Uterus (tissue), 4 donors: ENCODE data around the gene SCN5A. TPM values are rescaled to one million over a fixed set of nuclear protein-coding genes. Genes with fewer than 3 reads are reported as not detected.

Experiments
- DNase-seq, 2 donors: peaks; one replicate each; pipeline ENCODE4 v3.0.0-alpha.2; 2019 to 2020
- H3K27ac ChIP-seq, 2 donors: fragments of 200-600 bp; sonication (generic); 1 replicate in 1 of 2; 2 replicates in 1 of 2; pipeline ENCODE4 v1.5.1; 2016 to 2018
- H3K27me3 ChIP-seq, 2 donors: fragments of 200-600 bp; sonication (generic); one replicate each; pipeline ENCODE4 v1.5.1; 2018 to 2019; ENCODE audit warnings: control low read depth in 1 of 2
- H3K36me3 ChIP-seq, 2 donors: fragments of 200-600 bp; sonication (generic); one replicate each; pipeline ENCODE4 v1.5.1; 2019; ENCODE audit warnings: control low read depth in 1 of 2
- H3K4me1 ChIP-seq, 2 donors: fragments of 200-600 bp; sonication (generic); one replicate each; pipeline ENCODE4 v1.5.1; 2018 to 2019; ENCODE audit warnings: control low read depth in 1 of 2
- H3K4me3 ChIP-seq, 2 donors: fragments of 200-600 bp; sonication (generic); 1 replicate in 1 of 2; 2 replicates in 1 of 2; pipeline ENCODE4 v1.5.1; 2018 to 2019; ENCODE audit warnings: mild to moderate bottlenecking in 1 of 2
- H3K9me3 ChIP-seq, 2 donors: fragments of 200-600 bp; sonication (generic); one replicate each; pipeline ENCODE4 v1.5.1; 2019; ENCODE audit warnings: control low read depth in 1 of 2
- POLR2A ChIP-seq, 2 donors: fragments of 450-650 bp; IDR thresholded peaks; one replicate each; pipeline ENCODE4 v1.6.1; 2016; ENCODE audit warnings: antibody characterized with exemption in 2 of 2, mild to moderate bottlenecking in 1 of 2, moderate library complexity in 1 of 2
- intact Hi-C: fragments of 100-400 bp; cut with DNase I; formaldehyde crosslinking; loops from one replicate; pipeline ENCODE4 v1.15.1; 2023; ENCODE audit warnings: low total_unique reads
- total RNA-seq, 4 donors: library from RNA; depleted of rRNA in 3 of 4; stranded (reverse); fragments of >200 nt in 3 of 4; gene quantifications; one replicate each; pipeline versions ENCODE4 v1.1.0 to v1.2.4, GENCODE V29; 2014 to 2023
- TF ChIP-seq, protein P1 (sequence below), 4 experiments: fragments of 200-600 bp in 2 of 4; fragments of 450-650 bp in 2 of 4; sonication (generic) in 2 of 4; IDR thresholded peaks; one replicate each; pipeline ENCODE4 v1.5.1; 2016 to 2019; ENCODE audit warnings: antibody characterized with exemption in 4 of 4, mild to moderate bottlenecking in 2 of 4, moderate library complexity in 1 of 4
- donor health status: DM: yes; HTN: yes; CAD: no.

SCN5A gene
- total RNA-seq, 4 donors from 2014 or later: under 0.01 to 3.2 (median 1.6) TPM; not detected in 1

DNA sequence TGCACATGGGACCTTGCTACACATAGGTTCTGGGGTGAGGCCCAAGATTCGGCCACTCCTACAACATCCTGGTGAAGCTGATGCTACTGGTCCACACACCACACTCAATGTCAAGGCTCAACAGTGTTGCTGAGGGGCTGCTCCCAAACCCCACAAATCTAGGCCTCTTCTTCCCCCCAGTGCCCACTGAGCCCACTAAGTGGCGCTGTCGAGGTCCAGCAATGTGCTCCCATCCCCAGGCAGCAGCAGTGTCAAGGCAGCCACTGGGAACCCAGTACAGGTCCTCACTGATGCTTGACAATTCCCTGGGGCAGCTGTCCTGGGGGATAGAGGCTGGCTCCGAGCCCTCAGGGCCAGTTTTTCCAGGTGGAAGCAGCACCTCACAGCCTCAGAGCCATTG lies 21.5 kb downstream of the SCN5A start:
- H3K36me3 ChIP-seq: no peaks in the 10 kb centered on the region
- intact Hi-C loops: no loop called here
- H3K9me3 ChIP-seq: no peaks in the 10 kb centered on the region
- no peaks in the 10 kb centered on the region for H3K4me1 ChIP-seq
- no peak for TF ChIP-seq POLR2A (IDR thresholded peaks at IDR 0.05)
- TF ChIP-seq, protein P1, sequence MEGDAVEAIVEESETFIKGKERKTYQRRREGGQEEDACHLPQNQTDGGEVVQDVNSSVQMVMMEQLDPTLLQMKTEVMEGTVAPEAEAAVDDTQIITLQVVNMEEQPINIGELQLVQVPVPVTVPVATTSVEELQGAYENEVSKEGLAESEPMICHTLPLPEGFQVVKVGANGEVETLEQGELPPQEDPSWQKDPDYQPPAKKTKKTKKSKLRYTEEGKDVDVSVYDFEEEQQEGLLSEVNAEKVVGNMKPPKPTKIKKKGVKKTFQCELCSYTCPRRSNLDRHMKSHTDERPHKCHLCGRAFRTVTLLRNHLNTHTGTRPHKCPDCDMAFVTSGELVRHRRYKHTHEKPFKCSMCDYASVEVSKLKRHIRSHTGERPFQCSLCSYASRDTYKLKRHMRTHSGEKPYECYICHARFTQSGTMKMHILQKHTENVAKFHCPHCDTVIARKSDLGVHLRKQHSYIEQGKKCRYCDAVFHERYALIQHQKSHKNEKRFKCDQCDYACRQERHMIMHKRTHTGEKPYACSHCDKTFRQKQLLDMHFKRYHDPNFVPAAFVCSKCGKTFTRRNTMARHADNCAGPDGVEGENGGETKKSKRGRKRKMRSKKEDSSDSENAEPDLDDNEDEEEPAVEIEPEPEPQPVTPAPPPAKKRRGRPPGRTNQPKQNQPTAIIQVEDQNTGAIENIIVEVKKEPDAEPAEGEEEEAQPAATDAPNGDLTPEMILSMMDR (IDR thresholded peaks at IDR 0.05): no peak
- H3K4me3 ChIP-seq: no peak overlapping the region
- no peaks in the 10 kb centered on the region for H3K27me3 ChIP-seq
- no peak for DNase-seq
- H3K27ac ChIP-seq: no peak overlapping the region

DNA sequence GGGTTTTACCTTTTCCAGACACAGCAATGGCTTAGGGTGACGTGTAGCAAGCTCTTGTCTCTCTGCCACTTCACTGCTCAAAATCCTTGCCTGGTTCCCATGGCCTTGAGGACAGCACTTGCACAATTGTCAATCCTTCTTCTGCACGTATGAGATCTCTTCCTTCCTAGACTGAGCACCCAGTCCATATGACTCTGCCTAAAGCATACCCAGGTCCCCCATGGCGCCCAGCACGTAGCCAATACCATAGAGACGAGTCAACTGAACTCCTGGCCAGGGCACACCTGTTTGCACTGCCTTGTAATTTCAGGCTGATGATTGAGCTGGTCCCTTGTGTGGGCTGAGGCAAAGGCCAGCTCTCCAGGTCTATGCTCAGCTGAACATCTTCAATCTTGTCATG lies 23.3 kb downstream of the SCN5A start:
- no peak overlapping the region for H3K4me3 ChIP-seq
- no peaks in the 10 kb centered on the region for H3K9me3 ChIP-seq
- no peak for TF ChIP-seq POLR2A (IDR thresholded peaks at IDR 0.05)
- TF ChIP-seq, protein P1 (IDR thresholded peaks at IDR 0.05): no peak
- H3K27ac ChIP-seq: no peak overlapping the region
- intact Hi-C loops: no loop called here
- no peaks in the 10 kb centered on the region for H3K27me3 ChIP-seq
- DNase-seq: no peak
- no peaks in the 10 kb centered on the region for H3K36me3 ChIP-seq
- no peaks in the 10 kb centered on the region for H3K4me1 ChIP-seq

DNA sequence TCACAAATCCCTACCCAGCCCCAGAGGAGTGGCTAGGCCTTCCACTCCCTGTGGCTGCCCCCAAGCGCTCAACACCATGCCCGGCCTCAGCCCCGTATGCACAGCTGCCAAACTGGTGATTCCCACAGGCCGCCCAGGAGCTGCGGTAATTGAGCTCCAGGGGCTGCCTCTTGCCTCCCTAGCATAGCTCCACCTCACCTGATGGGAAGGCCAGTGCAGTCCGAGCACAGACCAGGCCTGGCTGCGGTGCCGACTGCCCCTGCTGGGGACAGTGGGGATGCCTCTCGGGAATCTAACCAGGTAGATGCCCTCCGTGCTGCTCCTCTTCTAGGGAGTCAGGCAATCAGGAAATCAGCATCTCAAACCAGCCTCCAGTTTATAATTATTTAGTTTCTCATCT lies 25.9 kb downstream of the SCN5A start:
- no peak overlapping the region for H3K4me3 ChIP-seq
- no peak for DNase-seq

DNA sequence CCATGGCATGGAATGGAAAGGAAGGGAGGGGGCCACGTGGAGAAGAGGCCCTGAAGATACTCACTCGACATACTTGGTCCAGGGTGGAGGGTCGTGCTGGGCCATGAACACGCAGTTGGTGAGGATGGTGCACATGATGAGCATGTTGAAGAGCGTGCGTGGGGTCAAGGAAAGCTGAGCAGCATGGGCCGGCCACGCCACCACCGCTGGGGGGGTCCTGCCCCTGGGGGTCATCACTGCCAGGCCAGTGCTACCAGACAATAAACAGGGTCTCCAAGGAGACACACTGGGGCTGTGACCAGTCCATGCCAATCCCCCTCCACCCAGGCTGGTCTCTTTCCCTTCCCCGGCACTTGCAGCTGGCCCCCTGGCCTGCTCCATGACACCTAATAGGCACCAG lies 27.2 kb downstream of the SCN5A start:
- H3K4me1 ChIP-seq: no peaks in the 10 kb centered on the region
- H3K27ac ChIP-seq: no peak overlapping the region
- no peaks in the 10 kb centered on the region for H3K27me3 ChIP-seq
- intact Hi-C loops: no loop called here
- H3K36me3 ChIP-seq: no peaks in the 10 kb centered on the region
- TF ChIP-seq, protein P1 (IDR thresholded peaks at IDR 0.05): no peak
- no peak for TF ChIP-seq POLR2A (IDR thresholded peaks at IDR 0.05)
- H3K4me3 ChIP-seq: no peak overlapping the region
- no peaks in the 10 kb centered on the region for H3K9me3 ChIP-seq
- no peak for DNase-seq

More for the DNA sequence above, 25.9 kb downstream of the SCN5A start:
- no peaks in the 10 kb centered on the region for H3K27me3 ChIP-seq
- no peaks in the 10 kb centered on the region for H3K9me3 ChIP-seq
- H3K27ac ChIP-seq: no peak overlapping the region
- intact Hi-C loops: no loop called here
- no peak for TF ChIP-seq POLR2A (IDR thresholded peaks at IDR 0.05)
- TF ChIP-seq, protein P1 (IDR thresholded peaks at IDR 0.05): no peak
- no peaks in the 10 kb centered on the region for H3K4me1 ChIP-seq
- H3K36me3 ChIP-seq: no peaks in the 10 kb centered on the region

DNA sequence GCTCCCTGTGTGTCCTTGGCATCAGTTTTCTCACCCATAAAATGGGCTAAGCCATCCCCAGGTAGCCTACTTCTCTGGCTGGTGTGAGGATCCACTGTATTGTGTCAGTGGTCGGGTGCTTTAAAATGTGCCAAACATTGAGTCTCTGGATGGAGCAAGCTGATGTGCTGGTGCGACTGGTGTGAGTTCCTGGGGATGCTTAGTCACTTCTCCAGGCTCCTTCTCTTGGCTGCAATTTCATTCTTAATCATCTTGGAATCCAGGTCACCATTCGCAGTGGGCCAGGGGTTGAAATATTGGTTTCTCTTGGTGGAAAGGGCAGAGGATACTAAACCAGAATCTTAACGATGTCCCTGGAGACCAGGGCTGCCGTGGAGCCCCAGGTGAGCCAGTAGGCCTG lies 29.3 kb downstream of the SCN5A start:
- Histone ChIP-seq H3K9me3 (no peaks in the 10 kb centered on the region), H3K4me1 (no peaks in the 10 kb centered on the region), H3K4me3 (no peak overlapping the region), H3K27me3 (no peaks in the 10 kb centered on the region), H3K36me3 (no peaks in the 10 kb centered on the region), H3K27ac (no peak overlapping the region)
- no peak for TF ChIP-seq POLR2A (IDR thresholded peaks at IDR 0.05)
- TF ChIP-seq, protein P1 (IDR thresholded peaks at IDR 0.05): no peak
- no peak for DNase-seq
- intact Hi-C loops: no loop called here
